Thoracic aorta (tissue), 2 donors: Measurements from ENCODE around the gene CNN3. TPM values are rescaled to one million over a fixed set of nuclear protein-coding genes. Genes with fewer than 3 reads are reported as not detected.

Experiments used
- ATAC-seq: fragments of 150-250 bp; one replicate; pipeline ENCODE4 v1.8.0; 2017; ENCODE audit warnings: low read depth; ENCODE audit not compliant: insufficient number of reproducible peaks, low FRiP score
- DNase-seq: peaks from one replicate; pipeline ENCODE4 v3.0.0-alpha.2; 2020; ENCODE audit warnings: low spot score
- H3K27ac ChIP-seq, 2 donors: fragments of 200-600 bp; sonication (generic); 1 replicate in 1 of 2; 2 replicates in 1 of 2; pipeline ENCODE4 v1.5.1; 2016; ENCODE audit warnings: mild to moderate bottlenecking in 2 of 2, moderate library complexity in 2 of 2
- H3K27me3 ChIP-seq: fragments of 200-600 bp; sonication (generic); replicated peaks from 2 replicates; pipeline ENCODE4 v1.6.0; 2016; ENCODE audit warnings: mild to moderate bottlenecking; ENCODE audit not compliant: insufficient read depth
- H3K36me3 ChIP-seq: fragments of 200-600 bp; sonication (generic); one replicate; pipeline ENCODE4 v1.5.1; 2016
- H3K4me1 ChIP-seq, 2 donors: fragments of 200-600 bp; sonication (generic); 1 replicate in 1 of 2; 2 replicates in 1 of 2; pipeline versions ENCODE4 v1.5.1 to v1.6.0; 2016; ENCODE audit warnings: low read depth in 2 of 2, mild to moderate bottlenecking in 1 of 2; ENCODE audit not compliant: control insufficient read depth in 1 of 2
- H3K4me3 ChIP-seq: fragments of 200-600 bp; sonication (generic); 2 replicates; pipeline ENCODE4 v1.5.1; 2016; ENCODE audit warnings: mild to moderate bottlenecking
- H3K9me3 ChIP-seq: fragments of 200-600 bp; sonication (generic); 2 replicates; pipeline ENCODE4 v1.5.1; 2016
- CTCF ChIP-seq: fragments of 200-600 bp; sonication (generic); IDR thresholded peaks from one replicate; pipeline ENCODE4 v1.5.1; 2019; ENCODE audit warnings: antibody characterized with exemption
- total RNA-seq, 2 donors: library from RNA; depleted of rRNA; stranded (reverse); fragments of >200 nt; gene quantifications; one replicate each; pipeline versions ENCODE4 v1.1.0 to v1.2.3, GENCODE V29; 2016

Gene CNN3
- total RNA-seq, 2 donors from 2014 or later, result 225 to 257 TPM

- no peak for ATAC-seq
- no peaks in the 10 kb centered on the region for H3K36me3 ChIP-seq
- no peaks in the 10 kb centered on the region for H3K27me3 ChIP-seq
- H3K27ac ChIP-seq, result peak overlapping the region; percentile 99
- no peak for TF ChIP-seq CTCF
- no peaks in the 10 kb centered on the region for H3K9me3 ChIP-seq
- peaks cover 24 to 73% of the 10 kb centered on the region in 2 donors for H3K4me1 ChIP-seq
- DNase-seq, result no peak
- peak overlapping the region; percentile 92 for H3K4me3 ChIP-seq
Observed at GRCh38 chr1:94922761-94923331, 4.1 kb downstream of the CNN3 start.

- H3K4me1 ChIP-seq, result peaks cover 33 to 81% of the 10 kb centered on the region in 2 donors
- no peak for ATAC-seq
- DNase-seq, result no peak
- H3K27ac ChIP-seq, result peak overlapping the region in 1 of 2 donors; percentile 99
- no peaks in the 10 kb centered on the region for H3K27me3 ChIP-seq
- TF ChIP-seq CTCF, result no peak
- no peaks in the 10 kb centered on the region for H3K36me3 ChIP-seq
- no peaks in the 10 kb centered on the region for H3K9me3 ChIP-seq
- peak overlapping the region; percentile 14 for H3K4me3 ChIP-seq
Observed at GRCh38 chr1:94921977-94922376, 4.9 kb downstream of the CNN3 start.

- H3K27ac ChIP-seq, result no peak overlapping the region
- TF ChIP-seq CTCF, result no peak
- H3K27me3 ChIP-seq, result no peaks in the 10 kb centered on the region
- H3K9me3 ChIP-seq, result no peaks in the 10 kb centered on the region
- no peak for DNase-seq
- H3K36me3 ChIP-seq, result no peaks in the 10 kb centered on the region
- H3K4me1 ChIP-seq, result peaks cover 35 to 97% of the 10 kb centered on the region in 2 donors
- no peak for ATAC-seq
- H3K4me3 ChIP-seq, result peak overlapping the region; percentile 12
Observed at GRCh38 chr1:94920061-94920460, 6.8 kb downstream of the CNN3 start.

GRCh38 chr1:94919241-94920030, 7.5 kb downstream of the CNN3 start:
- DNase-seq, result no peak
- TF ChIP-seq CTCF, result no peak
- Histone ChIP-seq H3K36me3 (no peaks in the 10 kb centered on the region), H3K9me3 (no peaks in the 10 kb centered on the region), H3K4me3 (peak overlapping the region; percentile 12), H3K4me1 (peaks cover 35 to 95% of the 10 kb centered on the region in 2 donors), H3K27ac (no peak overlapping the region), H3K27me3 (no peaks in the 10 kb centered on the region)
- no peak for ATAC-seq

GRCh38 chr1:94917251-94917650, 9.7 kb downstream of the CNN3 start:
- H3K9me3 ChIP-seq, result no peaks in the 10 kb centered on the region
- no peak overlapping the region for H3K27ac ChIP-seq
- H3K27me3 ChIP-seq, result no peaks in the 10 kb centered on the region
- peaks cover 29 to 95% of the 10 kb centered on the region in 2 donors for H3K4me1 ChIP-seq
- TF ChIP-seq CTCF, result no peak
- ATAC-seq (no peak), DNase-seq (no peak)
- no peaks in the 10 kb centered on the region for H3K36me3 ChIP-seq
- no peak overlapping the region for H3K4me3 ChIP-seq
